B cell (primary cell): ENCODE measurements around the gene CFAP97D2. TPM values are rescaled to one million over a fixed set of nuclear protein-coding genes. Genes with fewer than 3 reads are reported as not detected.

Source experiments
- ATAC-seq: fragments of 200-7000 bp; cut with Tn5 transposase; one replicate; pipeline ENCODE4 v1.10.0; 2021; ENCODE audit warnings: low read depth, mild to moderate bottlenecking, moderate number of reproducible peaks, moderate library complexity
- CTCF ChIA-PET: fragments of 350-600 bp; sonication (Branson Sonifier 250); formaldehyde crosslinking; loops from one replicate; lab custom pipeline; 2021; ENCODE audit warnings: antibody characterized with exemption, inconsistent platforms; lab: Charles Lee
- POLR2A ChIA-PET: fragments of 350-600 bp; sonication (Branson Sonifier 250); formaldehyde crosslinking; loops from one replicate; lab custom pipeline; 2021; ENCODE audit warnings: antibody characterized with exemption; lab: Charles Lee
- DNase-seq: peaks from one replicate; pipeline ENCODE4 v3.0.0; 2013
- H2AFZ ChIP-seq: 2 replicates; pipeline ENCODE4 v1.6.1; 2012; ENCODE audit warnings: mild to moderate bottlenecking, low read depth, low read length; ENCODE audit not compliant: insufficient read depth, poor library complexity, severe bottlenecking
- H3K27ac ChIP-seq, 2 donors: 1 replicate in 1 of 2; 2 replicates in 1 of 2; pipeline ENCODE4 v1.5.1; 2012 to 2013; ENCODE audit warnings: low read length in 2 of 2, mild to moderate bottlenecking in 2 of 2, moderate library complexity in 1 of 2
- H3K27me3 ChIP-seq, 4 experiments: fragments of 200-600 bp in 1 of 4; sonication (generic) in 1 of 4; replicated peaks in 1 of 4; 1 replicate in 2 of 4; 2 replicates in 2 of 4; pipeline versions ENCODE4 v1.6.1 to v1.7.0; 2013 to 2016; ENCODE audit warnings: low read length in 3 of 4, mild to moderate bottlenecking in 2 of 4, mixed read lengths in 1 of 4, moderate library complexity in 1 of 4; ENCODE audit not compliant: insufficient read depth in 4 of 4, control insufficient read depth in 3 of 4; ENCODE audit errors: control extremely low read depth in 1 of 4
- H3K36me3 ChIP-seq, 2 experiments: replicated peaks in 1 of 2; 1 replicate in 1 of 2; 2 replicates in 1 of 2; pipeline versions ENCODE4 v1.6.1 to v1.7.1; 2013; ENCODE audit warnings: low read length in 1 of 2; ENCODE audit not compliant: insufficient read depth in 2 of 2, control insufficient read depth in 1 of 2; ENCODE audit errors: control extremely low read depth in 1 of 2, extremely low read depth in 1 of 2
- H3K4me1 ChIP-seq, 2 donors: fragments of 200-600 bp in 1 of 2; sonication (generic) in 1 of 2; 1 replicate in 1 of 2; 2 replicates in 1 of 2; pipeline versions ENCODE4 v1.5.1 to v1.6.1; 2013 to 2017; ENCODE audit warnings: low read length in 2 of 2; ENCODE audit not compliant: control insufficient read depth in 2 of 2, insufficient read depth in 2 of 2
- H3K4me2 ChIP-seq: replicated peaks from 2 replicates; pipeline ENCODE3; 2012; ENCODE audit warnings: mild to moderate bottlenecking, low read depth, low read length; ENCODE audit not compliant: poor library complexity, severe bottlenecking
- H3K4me3 ChIP-seq, 5 experiments: fragments of 200-600 bp in 1 of 5; sonication (generic) in 1 of 5; 1 replicate in 3 of 5; 2 replicates in 2 of 5; pipeline versions ENCODE4 v1.5.1 to v1.7.0; 2011 to 2016; ENCODE audit warnings: low read length in 4 of 5, mild to moderate bottlenecking in 4 of 5, low read depth in 2 of 5, control low read depth in 1 of 5, moderate library complexity in 1 of 5; ENCODE audit not compliant: insufficient read depth in 1 of 5; ENCODE audit errors: control extremely low read depth in 1 of 5, extremely low read depth in 1 of 5
- H3K79me2 ChIP-seq: fragments of 200-600 bp; sonication (generic); one replicate; pipeline ENCODE4 v1.6.0; 2016; ENCODE audit warnings: low read length; ENCODE audit not compliant: control insufficient read depth, insufficient read depth
- H3K9ac ChIP-seq: fragments of 200-600 bp; sonication (generic); 2 replicates; pipeline ENCODE4 v1.6.1; 2017; ENCODE audit warnings: mild to moderate bottlenecking, low read length, moderate library complexity
- H3K9me3 ChIP-seq, 3 donors: one replicate each; pipeline versions ENCODE4 v1.6.1 to v1.7.1; 2013; ENCODE audit warnings: low read length in 2 of 3; ENCODE audit not compliant: control insufficient read depth in 2 of 3, insufficient read depth in 1 of 3; ENCODE audit errors: control extremely low read depth in 1 of 3
- H4K20me1 ChIP-seq: 2 replicates; pipeline ENCODE4 v1.6.0; 2012; ENCODE audit warnings: mild to moderate bottlenecking, low read length; ENCODE audit not compliant: insufficient read depth, control insufficient read depth, poor library complexity, severe bottlenecking
- H3K27ac Mint-ChIP-seq: one replicate; pipeline ENCODE4 v1.8.0; 2021; ENCODE audit warnings: mixed read lengths
- H3K27me3 Mint-ChIP-seq: one replicate; pipeline ENCODE4 v1.8.0; 2021; ENCODE audit warnings: mixed read lengths
- H3K4me1 Mint-ChIP-seq: one replicate; pipeline ENCODE4 v1.8.0; 2021; ENCODE audit warnings: mixed read lengths
- H3K4me3 Mint-ChIP-seq: one replicate; pipeline ENCODE4 v1.8.0; 2021; ENCODE audit warnings: mixed read lengths
- H3K9me3 Mint-ChIP-seq: one replicate; pipeline ENCODE4 v1.8.0; 2022; ENCODE audit warnings: mixed read lengths; ENCODE audit not compliant: insufficient read depth
- CTCF ChIP-seq: fragments of 200-600 bp; IDR thresholded peaks from one replicate; pipeline ENCODE4 v1.8.0; 2022; ENCODE audit warnings: antibody characterized with exemption, mild to moderate bottlenecking
- EZH2 ChIP-seq: IDR thresholded peaks from 2 replicates; pipeline ENCODE4 v1.6.1; 2012; ENCODE audit warnings: borderline replicate concordance, low read depth, mild to moderate bottlenecking, moderate library complexity, low read length; ENCODE audit not compliant: insufficient read depth, poor library complexity, severe bottlenecking
- WGBS: methylation state at CpG from one replicate; pipeline ENCODE4 v1.1.5; 2013; ENCODE audit warnings: missing lambda C conversion rate; ENCODE audit not compliant: insufficient coverage; 5-methylcytosine and 5-hydroxymethylcytosine counted together
- intact Hi-C: fragments of 100-400 bp; cut with micrococcal nuclease; formaldehyde crosslinking; loops from one replicate; pipeline ENCODE4 v1.10.0; 2022
- polyA plus RNA-seq: library from polyadenylated mRNA; depleted of rRNA; stranded (reverse); fragments of >200 nt; gene quantifications from 2 replicates; pipeline ENCODE4 v1.2.3, GENCODE V29; 2012
- total RNA-seq, 2 donors: library from RNA; stranded (reverse); fragments of 120-200 nt in 1 of 2; gene quantifications; 1 replicate in 1 of 2; 2 replicates in 1 of 2; pipeline versions ENCODE4 v1.2.3 to v1.2.4, GENCODE V29; 2013 to 2022

Gene CFAP97D2
- total and polyA plus RNA-seq, 2 donors (not counting 1 experiment from before 2014, with no cell fraction given) = 0.09 to 0.22 TPM

- Histone ChIP-seq H3K4me2 (no peak overlapping the region), H3K9ac (no peak overlapping the region), H2AFZ (no peak overlapping the region), H3K9me3 (no peaks in the 10 kb centered on the region), H3K36me3 (peaks cover 2 to 60% of the 10 kb centered on the region in 2 experiments), H3K4me3 (no peak overlapping the region), H3K79me2 (no peaks in the 10 kb centered on the region), H4K20me1 (no peaks in the 10 kb centered on the region), H3K4me1 (peaks cover 45 to 46% of the 10 kb centered on the region in 2 donors), H3K27me3 (no peaks in the 10 kb centered on the region), H3K27ac (no peak overlapping the region)
- intact Hi-C loops = no loop called here
- peaks cover 45% of the 10 kb centered on the region for H3K4me1 Mint-ChIP-seq
- ATAC-seq (no peak), DNase-seq (no peak)
- ChIA-PET CTCF (interaction anchor here (1.0 kb wide), 1 partner anchor 82 kb away, joined by 4 read pairs; no protein-coding TSS in a partner anchor), POLR2A (no interaction called here)
- 100% methylated on average over 2 of the region's 8 CpGs for WGBS
- TF ChIP-seq CTCF (no peak), EZH2 (no peak)
- no peak overlapping the region for H3K27ac Mint-ChIP-seq
- no peak overlapping the region for H3K4me3 Mint-ChIP-seq
- no peaks in the 10 kb centered on the region for H3K9me3 Mint-ChIP-seq
- H3K27me3 Mint-ChIP-seq = no peaks in the 10 kb centered on the region
Measured at GRCh38 chr13:114258589-114258988, 79.5 kb downstream of the CFAP97D2 start.

DNA sequence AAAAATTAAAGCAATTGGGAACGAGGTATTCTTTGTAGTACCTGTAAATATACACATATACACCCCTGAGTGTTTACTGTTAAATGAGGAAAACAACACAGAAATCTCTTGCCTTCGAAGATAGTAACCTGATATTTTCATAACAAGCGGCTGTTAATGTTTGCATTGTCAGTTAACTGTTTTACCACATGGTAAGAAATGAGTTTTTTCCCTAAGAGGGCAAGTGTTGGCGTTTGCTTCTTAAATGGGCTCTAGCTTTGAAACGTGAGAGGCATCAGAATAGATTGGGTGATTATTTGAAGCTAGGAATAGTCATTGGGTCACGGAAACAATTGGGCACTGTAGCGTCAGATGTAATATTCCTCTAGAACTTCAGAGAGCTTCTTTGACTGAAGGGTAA lies 80.3 kb downstream of the CFAP97D2 start:
- intact Hi-C loops = no loop called here
- Mint-ChIP-seq H3K4me3 (no peak overlapping the region), H3K9me3 (no peaks in the 10 kb centered on the region), H3K27me3 (no peaks in the 10 kb centered on the region), H3K27ac (no peak overlapping the region), H3K4me1 (peaks cover 48% of the 10 kb centered on the region)
- ATAC-seq (no peak), DNase-seq (no peak)
- H3K79me2 ChIP-seq = no peaks in the 10 kb centered on the region
- H4K20me1 ChIP-seq = no peaks in the 10 kb centered on the region
- no peak overlapping the region for H3K4me3 ChIP-seq
- no peak overlapping the region for H3K4me2 ChIP-seq
- 89% methylated on average over 6 of the region's 7 CpGs for WGBS
- peaks cover 50 to 51% of the 10 kb centered on the region in 2 donors for H3K4me1 ChIP-seq
- H3K27ac ChIP-seq = peak overlapping the region in 1 of 2 donors; percentile 71
- H3K9me3 ChIP-seq = no peaks in the 10 kb centered on the region
- TF ChIP-seq CTCF = no peak
- no peak for TF ChIP-seq EZH2
- H3K27me3 ChIP-seq = no peaks in the 10 kb centered on the region
- peaks cover 0 to 66% of the 10 kb centered on the region in 2 experiments for H3K36me3 ChIP-seq
- H3K9ac ChIP-seq = no peak overlapping the region
- H2AFZ ChIP-seq = no peak overlapping the region
- CTCF ChIA-PET = no interaction called here
- POLR2A ChIA-PET = no interaction called here
